ENCODE data around the gene RAB44. TPM values are rescaled to one million over a fixed set of nuclear protein-coding genes. Genes with fewer than 3 reads are reported as not detected.

RAB44 gene
- total RNA-seq, 1 experiment from 2014 or later: 0.05 TPM

DNA sequence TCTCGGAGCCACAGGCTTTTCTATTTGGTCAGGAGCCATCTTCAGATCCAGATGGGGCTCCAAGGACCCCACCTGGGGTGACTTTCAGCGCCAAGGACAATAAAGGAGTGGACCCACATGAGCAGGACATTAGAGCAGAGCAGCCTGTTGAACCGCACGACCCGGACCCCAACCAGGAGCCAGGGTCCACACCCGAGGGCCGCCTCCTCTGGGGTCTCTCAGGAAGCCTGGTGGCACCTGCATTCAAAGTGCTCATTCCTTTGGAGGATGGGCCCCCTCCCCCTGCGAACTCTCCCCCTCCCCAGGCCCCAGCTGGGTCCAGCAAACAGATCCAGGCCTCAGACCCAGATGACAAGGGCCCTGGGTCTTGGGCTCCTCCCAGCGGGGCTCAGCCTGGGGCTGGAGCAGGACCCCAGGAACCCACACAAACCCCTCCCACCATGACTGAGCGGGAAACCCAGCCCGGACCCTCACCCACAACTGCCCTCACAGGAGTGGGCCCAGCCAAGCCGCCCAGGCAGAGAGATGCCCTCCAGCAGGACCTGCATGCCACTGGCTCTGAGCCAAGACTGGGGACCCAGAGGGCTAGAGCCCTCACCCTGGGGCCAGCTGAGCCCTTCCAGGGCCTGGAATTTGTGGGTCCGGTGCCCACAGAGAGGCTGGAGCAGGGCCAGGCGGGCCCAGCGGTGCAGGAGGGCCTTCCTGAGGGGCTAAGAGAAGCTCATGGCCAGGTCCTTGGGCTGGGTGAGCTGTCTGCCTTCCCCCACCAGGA lies 23.9 kb downstream of the RAB44 start:
- H3K79me2 ChIP-seq (ENCODE audit: insufficient read depth, low read length): no peaks in the 10 kb centered on the region
- TF ChIP-seq, protein P1, sequence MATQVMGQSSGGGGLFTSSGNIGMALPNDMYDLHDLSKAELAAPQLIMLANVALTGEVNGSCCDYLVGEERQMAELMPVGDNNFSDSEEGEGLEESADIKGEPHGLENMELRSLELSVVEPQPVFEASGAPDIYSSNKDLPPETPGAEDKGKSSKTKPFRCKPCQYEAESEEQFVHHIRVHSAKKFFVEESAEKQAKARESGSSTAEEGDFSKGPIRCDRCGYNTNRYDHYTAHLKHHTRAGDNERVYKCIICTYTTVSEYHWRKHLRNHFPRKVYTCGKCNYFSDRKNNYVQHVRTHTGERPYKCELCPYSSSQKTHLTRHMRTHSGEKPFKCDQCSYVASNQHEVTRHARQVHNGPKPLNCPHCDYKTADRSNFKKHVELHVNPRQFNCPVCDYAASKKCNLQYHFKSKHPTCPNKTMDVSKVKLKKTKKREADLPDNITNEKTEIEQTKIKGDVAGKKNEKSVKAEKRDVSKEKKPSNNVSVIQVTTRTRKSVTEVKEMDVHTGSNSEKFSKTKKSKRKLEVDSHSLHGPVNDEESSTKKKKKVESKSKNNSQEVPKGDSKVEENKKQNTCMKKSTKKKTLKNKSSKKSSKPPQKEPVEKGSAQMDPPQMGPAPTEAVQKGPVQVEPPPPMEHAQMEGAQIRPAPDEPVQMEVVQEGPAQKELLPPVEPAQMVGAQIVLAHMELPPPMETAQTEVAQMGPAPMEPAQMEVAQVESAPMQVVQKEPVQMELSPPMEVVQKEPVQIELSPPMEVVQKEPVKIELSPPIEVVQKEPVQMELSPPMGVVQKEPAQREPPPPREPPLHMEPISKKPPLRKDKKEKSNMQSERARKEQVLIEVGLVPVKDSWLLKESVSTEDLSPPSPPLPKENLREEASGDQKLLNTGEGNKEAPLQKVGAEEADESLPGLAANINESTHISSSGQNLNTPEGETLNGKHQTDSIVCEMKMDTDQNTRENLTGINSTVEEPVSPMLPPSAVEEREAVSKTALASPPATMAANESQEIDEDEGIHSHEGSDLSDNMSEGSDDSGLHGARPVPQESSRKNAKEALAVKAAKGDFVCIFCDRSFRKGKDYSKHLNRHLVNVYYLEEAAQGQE (IDR thresholded peaks at IDR 0.05; ENCODE audit: low read depth): no peak
- TF ChIP-seq, protein P2, sequence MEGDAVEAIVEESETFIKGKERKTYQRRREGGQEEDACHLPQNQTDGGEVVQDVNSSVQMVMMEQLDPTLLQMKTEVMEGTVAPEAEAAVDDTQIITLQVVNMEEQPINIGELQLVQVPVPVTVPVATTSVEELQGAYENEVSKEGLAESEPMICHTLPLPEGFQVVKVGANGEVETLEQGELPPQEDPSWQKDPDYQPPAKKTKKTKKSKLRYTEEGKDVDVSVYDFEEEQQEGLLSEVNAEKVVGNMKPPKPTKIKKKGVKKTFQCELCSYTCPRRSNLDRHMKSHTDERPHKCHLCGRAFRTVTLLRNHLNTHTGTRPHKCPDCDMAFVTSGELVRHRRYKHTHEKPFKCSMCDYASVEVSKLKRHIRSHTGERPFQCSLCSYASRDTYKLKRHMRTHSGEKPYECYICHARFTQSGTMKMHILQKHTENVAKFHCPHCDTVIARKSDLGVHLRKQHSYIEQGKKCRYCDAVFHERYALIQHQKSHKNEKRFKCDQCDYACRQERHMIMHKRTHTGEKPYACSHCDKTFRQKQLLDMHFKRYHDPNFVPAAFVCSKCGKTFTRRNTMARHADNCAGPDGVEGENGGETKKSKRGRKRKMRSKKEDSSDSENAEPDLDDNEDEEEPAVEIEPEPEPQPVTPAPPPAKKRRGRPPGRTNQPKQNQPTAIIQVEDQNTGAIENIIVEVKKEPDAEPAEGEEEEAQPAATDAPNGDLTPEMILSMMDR (IDR thresholded peaks at IDR 0.05 in 2 of 3, conservative IDR thresholded peaks at IDR 0.05 in 1 of 3; ENCODE audit: borderline replicate concordance in 1 of 3, insufficient read depth in 1 of 3, low read depth in 2 of 3, low read length in 2 of 3): no peak
- no peak for TF ChIP-seq TCF7L2 (IDR thresholded peaks at IDR 0.05; ENCODE audit: borderline replicate concordance, extremely low read depth, insufficient read depth, insufficient read length)
- TF ChIP-seq EZH2 (IDR thresholded peaks at IDR 0.05): no peak
- TF ChIP-seq YY1 (IDR thresholded peaks at IDR 0.05; ENCODE audit: extremely low read depth, insufficient replicate concordance, low read depth, low read length): no peak
- TF ChIP-seq JUND (IDR thresholded peaks at IDR 0.05): no peak
- TF ChIP-seq, protein P3, sequence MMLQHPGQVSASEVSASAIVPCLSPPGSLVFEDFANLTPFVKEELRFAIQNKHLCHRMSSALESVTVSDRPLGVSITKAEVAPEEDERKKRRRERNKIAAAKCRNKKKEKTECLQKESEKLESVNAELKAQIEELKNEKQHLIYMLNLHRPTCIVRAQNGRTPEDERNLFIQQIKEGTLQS (IDR thresholded peaks at IDR 0.05): no peak
- no peak for TF ChIP-seq ELF1 (IDR thresholded peaks at IDR 0.05; ENCODE audit: borderline replicate concordance, low read depth)
- no peak for TF ChIP-seq FOSL1 (IDR thresholded peaks at IDR 0.05; ENCODE audit: low read depth)
- no peak for TF ChIP-seq EZH2phosphoT487 (IDR thresholded peaks at IDR 0.05; ENCODE audit: borderline replicate concordance)
- ChIA-PET POLR2A (no interaction called here), RAD21 (ENCODE audit: low non-redundant PET in 1 of 2, low total read pairs in 2 of 2, uncharacterized antibody in 2 of 2, unreplicated experiment in 2 of 2) (no interaction called here), CTCF (interaction anchor here (0.9 kb wide), 1 partner anchor 107 kb away, joined by 4 read pairs; no protein-coding TSS in a partner anchor)
- no peaks in the 10 kb centered on the region for H3K4me1 ChIP-seq (ENCODE audit: control insufficient read depth in 1 of 2, insufficient read depth in 2 of 2, low read length in 2 of 2)
- no peak for ATAC-seq
- H3K36me3 ChIP-seq (ENCODE audit: control insufficient read depth in 1 of 2, insufficient read depth in 2 of 2, low read length in 2 of 2): no peaks in the 10 kb centered on the region
- no peaks in the 10 kb centered on the region for H4K20me1 ChIP-seq (ENCODE audit: insufficient read depth)
- no peak overlapping the region for H3K4me2 ChIP-seq (ENCODE audit: low read length)
- H2AFZ ChIP-seq (ENCODE audit: low read depth, low read length, poor library complexity, severe bottlenecking): no peak overlapping the region
- no peak for DNase-seq (ENCODE audit: low read depth, low spot score)
- intact Hi-C loops (cut with micrococcal nuclease): no loop called here
- H3K9ac ChIP-seq (ENCODE audit: low read length): no peak overlapping the region
- H3K27me3 ChIP-seq (ENCODE audit: insufficient read depth, low read length): no peaks in the 10 kb centered on the region
- no peak overlapping the region for H3K4me3 ChIP-seq (replicated peaks in 1 of 2; ENCODE audit: low read depth in 1 of 2, low read length in 2 of 2)
- no peaks in the 10 kb centered on the region for H3K9me2 ChIP-seq (ENCODE audit: insufficient read depth)
- no TSS peak for BruUV-seq (replicated peaks)
- no peak overlapping the region for H3K27ac ChIP-seq (ENCODE audit: low read depth, low read length)
- no peaks in the 10 kb centered on the region for H3K9me3 ChIP-seq (ENCODE audit: control insufficient read depth in 1 of 2, insufficient read depth in 1 of 2, low read depth in 1 of 2, low read length in 2 of 2)

Measured in HCT116 (cell line).